Measurements from ENCODE around the gene BEND6. TPM values are rescaled to one million over a fixed set of nuclear protein-coding genes. Genes with fewer than 3 reads are reported as not detected.

The BEND6 gene
- total RNA-seq, 1 experiment from 2014 or later = 1.4 TPM

DNA sequence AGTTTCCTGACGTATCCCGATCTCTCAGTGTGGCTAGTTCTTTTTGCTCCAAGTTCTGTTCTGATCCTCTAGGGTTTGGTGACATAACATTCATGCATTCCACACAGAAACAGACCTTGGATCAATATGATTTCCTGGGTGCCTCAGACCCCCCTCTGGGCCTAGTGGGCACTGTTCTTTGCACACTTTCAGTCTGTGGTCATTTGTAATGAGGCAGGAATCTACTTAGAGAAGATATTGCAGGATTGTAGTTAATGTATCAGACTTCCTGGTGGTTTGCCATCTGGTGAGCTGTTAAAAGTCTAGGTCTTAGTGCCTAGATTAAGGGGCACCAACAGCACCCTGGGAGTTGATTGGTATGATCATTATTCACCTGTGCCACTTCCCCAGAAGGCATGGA lies 7.5 kb downstream of the BEND6 start:
- no peak overlapping the region for H3K4me3 Mint-ChIP-seq
- no CpG with 5 or more reads among the region's 2 CpGs for WGBS (ENCODE audit: extremely low coverage, insufficient read length, low lambda C conversion rate)
- no peak overlapping the region for H2BK120ac ChIP-seq (ENCODE audit: low read depth, low read length, poor library complexity, severe bottlenecking)

More for the DNA sequence above, 7.5 kb downstream of the BEND6 start:
- Histone ChIP-seq H2AFZ (ENCODE audit: low read length) (no peak overlapping the region), H3K56ac (ENCODE audit: insufficient read length, low read depth, low read length) (no peak overlapping the region), H4K20me1 (ENCODE audit: control insufficient read depth, insufficient read depth, insufficient read length) (no peaks in the 10 kb centered on the region), H3K27ac (ENCODE audit: insufficient read length, low read depth, low read length) (no peak overlapping the region), H3K23me2 (ENCODE audit: insufficient read length, low read depth, low read length, poor library complexity, severe bottlenecking) (no peaks in the 10 kb centered on the region), H2BK12ac (ENCODE audit: insufficient read length, low read depth, low read length) (no peak overlapping the region), H4K91ac (ENCODE audit: insufficient read length, low read depth, low read length) (no peak overlapping the region), H3K9me3 (ENCODE audit: control insufficient read depth, low read depth, low read length) (no peaks in the 10 kb centered on the region), H3K23ac (ENCODE audit: insufficient read length, low read depth, low read length) (no peak overlapping the region), H3K79me1 (ENCODE audit: insufficient read depth, low read depth, low read length, poor library complexity, severe bottlenecking) (no peaks in the 10 kb centered on the region), H3K4me2 (ENCODE audit: insufficient read depth, insufficient read length, low read length) (no peak overlapping the region), H3K18ac (ENCODE audit: insufficient read length, low read depth, low read length) (no peak overlapping the region), H3K14ac (ENCODE audit: insufficient read depth, low read length) (no peak overlapping the region), H4K8ac (replicated peaks; ENCODE audit: insufficient read length, low read depth, low read length) (no peak overlapping the region), H2AK5ac (ENCODE audit: insufficient read length, low read length) (no peak overlapping the region), H3T11ph (ENCODE audit: low read length) (no peak overlapping the region), H3K9ac (ENCODE audit: extremely low read depth, insufficient read length, low read length) (no peak overlapping the region), H2BK15ac (ENCODE audit: low read depth, low read length) (no peak overlapping the region), H4K5ac (ENCODE audit: insufficient read length, low read depth, low read length) (no peak overlapping the region), H3K4ac (ENCODE audit: low read depth, low read length) (no peak overlapping the region), H3K27me3 (ENCODE audit: insufficient read depth, low read length) (no peaks in the 10 kb centered on the region), H3K4me1 (ENCODE audit: insufficient read depth, low read length) (peaks cover 2% of the 10 kb centered on the region; the same call in 1 of the 2 replicates), H3K79me2 (ENCODE audit: insufficient read depth, low read length) (no peaks in the 10 kb centered on the region), H2BK5ac (ENCODE audit: insufficient read length, low read length) (no peak overlapping the region), H2BK20ac (ENCODE audit: low read depth, low read length, poor library complexity, severe bottlenecking) (no peak overlapping the region)
- Mint-ChIP-seq H3K27me3 (ENCODE audit: low read depth) (peaks cover 4% of the 10 kb centered on the region), H3K9me3 (no peaks in the 10 kb centered on the region), H3K4me1 (peaks cover 6 to 8% of the 10 kb centered on the region in 2 experiments), H3K27ac (no peak overlapping the region), H3K36me3 (ENCODE audit: insufficient read depth in 1 of 3, low read depth in 3 of 3) (no peaks in the 10 kb centered on the region)
- no peak for DNase-seq
- TF ChIP-seq, protein P1, sequence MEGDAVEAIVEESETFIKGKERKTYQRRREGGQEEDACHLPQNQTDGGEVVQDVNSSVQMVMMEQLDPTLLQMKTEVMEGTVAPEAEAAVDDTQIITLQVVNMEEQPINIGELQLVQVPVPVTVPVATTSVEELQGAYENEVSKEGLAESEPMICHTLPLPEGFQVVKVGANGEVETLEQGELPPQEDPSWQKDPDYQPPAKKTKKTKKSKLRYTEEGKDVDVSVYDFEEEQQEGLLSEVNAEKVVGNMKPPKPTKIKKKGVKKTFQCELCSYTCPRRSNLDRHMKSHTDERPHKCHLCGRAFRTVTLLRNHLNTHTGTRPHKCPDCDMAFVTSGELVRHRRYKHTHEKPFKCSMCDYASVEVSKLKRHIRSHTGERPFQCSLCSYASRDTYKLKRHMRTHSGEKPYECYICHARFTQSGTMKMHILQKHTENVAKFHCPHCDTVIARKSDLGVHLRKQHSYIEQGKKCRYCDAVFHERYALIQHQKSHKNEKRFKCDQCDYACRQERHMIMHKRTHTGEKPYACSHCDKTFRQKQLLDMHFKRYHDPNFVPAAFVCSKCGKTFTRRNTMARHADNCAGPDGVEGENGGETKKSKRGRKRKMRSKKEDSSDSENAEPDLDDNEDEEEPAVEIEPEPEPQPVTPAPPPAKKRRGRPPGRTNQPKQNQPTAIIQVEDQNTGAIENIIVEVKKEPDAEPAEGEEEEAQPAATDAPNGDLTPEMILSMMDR (conservative IDR thresholded peaks at IDR 0.05) = no peak
